Measurements from ENCODE around the gene ZBTB47.

Gene ZBTB47

DNA sequence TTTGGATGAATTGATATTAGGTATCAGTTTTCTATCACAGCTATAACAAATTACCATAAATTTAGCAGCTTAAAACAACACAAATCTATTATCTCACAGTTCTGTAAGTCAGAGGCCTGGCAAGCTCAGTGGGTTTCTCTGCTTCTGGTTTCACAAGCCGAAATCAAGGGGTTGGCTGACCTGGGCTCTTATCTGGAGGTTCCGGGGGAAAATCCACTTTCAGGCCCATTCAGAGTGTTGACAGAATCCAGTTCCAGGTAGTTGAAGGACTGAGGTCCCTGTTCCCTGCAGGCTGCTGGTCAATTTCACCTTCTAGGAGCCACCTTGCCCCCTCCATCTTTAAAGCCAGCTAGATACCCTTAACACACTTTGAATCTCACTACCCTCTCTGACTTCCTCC lies 60.2 kb downstream of the ZBTB47 start:
- no peak for DNase-seq (ENCODE audit: low read depth)
- no peak for TF ChIP-seq CTCF (conservative IDR thresholded peaks at IDR 0.05; ENCODE audit: low read depth, low read length)
- H3K4me3 ChIP-seq (ENCODE audit: low read depth, low read length): no peak overlapping the region

DNA sequence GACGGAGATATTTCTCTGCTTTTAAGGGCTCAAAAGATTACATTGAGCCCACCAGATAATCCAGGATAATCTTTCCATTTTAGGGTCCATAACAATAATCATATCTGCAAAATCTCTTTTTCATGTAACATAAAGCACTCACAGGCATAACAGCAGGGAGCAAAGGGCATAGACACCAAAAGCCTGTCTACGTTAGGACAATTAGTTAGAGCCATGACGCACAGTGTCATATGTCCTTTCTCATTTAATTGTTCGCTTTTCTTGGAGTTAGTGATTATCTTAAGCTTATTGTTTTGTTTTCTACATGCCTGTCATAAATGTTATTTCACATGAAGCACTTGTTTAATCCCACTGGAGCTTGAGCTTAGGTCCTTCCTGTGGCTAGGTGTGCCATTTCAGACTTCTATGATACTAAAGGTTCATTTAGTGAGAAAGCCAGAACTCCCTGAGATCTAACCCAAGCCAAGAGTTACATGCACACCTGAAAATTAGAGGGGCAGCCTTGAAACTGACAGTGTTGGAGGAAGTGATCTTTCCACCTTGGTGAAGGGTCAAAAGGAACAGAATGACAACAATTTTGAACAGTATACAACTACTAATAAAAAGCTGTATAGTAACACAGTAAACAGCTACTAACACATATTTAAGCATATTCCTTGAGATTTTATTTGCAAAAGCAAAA lies 60.8 kb downstream of the ZBTB47 start:
- no peak overlapping the region for H3K4me3 ChIP-seq (ENCODE audit: low read depth, low read length)
- no peak for DNase-seq (ENCODE audit: low read depth)
- no peak for TF ChIP-seq CTCF (conservative IDR thresholded peaks at IDR 0.05; ENCODE audit: low read depth, low read length)

Measured in choroid plexus epithelial cell (primary cell).